DMS114 treated with DMSO at 0.1 percent for 48 hours (cell line): ENCODE measurements around the gene KCNMA1.
"Not testable (repeated sequence)": the region's sequence is repeated elsewhere in the genome, so short reads cannot be mapped to it uniquely, and the experiment has no call there.

Source experiments
- DNase-seq: peaks from one replicate; lab custom pipeline; 2025; ENCODE audit not compliant: unreplicated experiment; lab: John Stamatoyannopoulos, UW

The KCNMA1 gene

DNA sequence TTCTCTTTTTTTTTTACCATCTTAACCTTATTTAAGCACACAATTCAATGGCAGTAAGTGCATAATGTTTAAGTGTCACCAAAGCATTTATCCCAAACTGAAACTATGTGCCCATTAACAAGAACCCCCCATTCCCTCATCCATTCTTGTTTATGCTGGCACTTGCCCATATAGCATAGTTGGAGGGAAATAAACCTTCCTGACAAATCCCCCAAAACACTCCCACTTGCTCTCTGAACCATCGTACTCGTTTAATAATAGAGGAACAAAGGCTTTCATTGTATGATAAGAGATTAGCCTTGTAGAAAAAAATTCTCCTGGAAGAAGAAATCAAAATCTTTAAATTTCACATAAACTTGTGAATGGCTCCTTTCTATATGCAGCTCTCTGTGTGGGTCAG lies 26.4 kb upstream of the KCNMA1 start:
- DNase-seq: no peak

DNA sequence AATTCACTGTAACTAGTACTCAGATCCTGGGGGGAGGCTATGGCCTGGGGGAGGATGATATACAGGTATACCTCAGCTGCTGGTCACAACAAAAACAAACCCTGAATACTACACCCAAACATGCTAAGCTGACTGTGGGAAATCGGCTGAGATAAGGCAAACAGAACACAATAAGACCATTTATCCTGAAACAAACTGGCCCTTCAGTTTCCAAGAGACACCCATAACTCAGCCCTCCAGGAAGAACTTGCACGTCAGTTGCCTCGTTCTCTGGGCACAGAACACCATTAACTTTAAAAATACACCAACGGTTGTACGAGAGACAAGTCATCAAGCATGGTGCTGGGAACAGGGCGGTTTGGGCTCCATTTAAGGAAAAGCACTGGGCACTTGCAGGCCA lies 24.1 kb upstream of the KCNMA1 start:
- no peak for DNase-seq

DNA sequence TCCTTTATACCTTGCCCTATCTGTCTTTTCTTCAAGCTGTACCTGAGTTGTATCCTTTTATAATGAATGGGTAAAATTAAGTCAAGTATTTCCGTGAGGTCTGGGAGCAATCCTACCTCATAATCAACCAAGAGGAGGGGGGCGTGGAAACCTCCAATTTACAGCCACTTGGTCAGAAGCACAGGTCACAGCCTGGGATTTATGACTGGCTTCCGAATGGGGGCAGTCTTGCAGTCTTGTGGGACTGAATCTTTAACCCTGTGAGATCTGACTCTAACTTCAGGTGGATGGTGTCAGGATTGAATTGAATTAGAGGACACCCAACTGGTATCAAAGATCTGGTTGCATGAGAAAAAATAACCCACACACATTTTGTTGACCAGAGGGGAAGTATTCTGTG lies 23.5 kb upstream of the KCNMA1 start:
- no peak for DNase-seq

DNA sequence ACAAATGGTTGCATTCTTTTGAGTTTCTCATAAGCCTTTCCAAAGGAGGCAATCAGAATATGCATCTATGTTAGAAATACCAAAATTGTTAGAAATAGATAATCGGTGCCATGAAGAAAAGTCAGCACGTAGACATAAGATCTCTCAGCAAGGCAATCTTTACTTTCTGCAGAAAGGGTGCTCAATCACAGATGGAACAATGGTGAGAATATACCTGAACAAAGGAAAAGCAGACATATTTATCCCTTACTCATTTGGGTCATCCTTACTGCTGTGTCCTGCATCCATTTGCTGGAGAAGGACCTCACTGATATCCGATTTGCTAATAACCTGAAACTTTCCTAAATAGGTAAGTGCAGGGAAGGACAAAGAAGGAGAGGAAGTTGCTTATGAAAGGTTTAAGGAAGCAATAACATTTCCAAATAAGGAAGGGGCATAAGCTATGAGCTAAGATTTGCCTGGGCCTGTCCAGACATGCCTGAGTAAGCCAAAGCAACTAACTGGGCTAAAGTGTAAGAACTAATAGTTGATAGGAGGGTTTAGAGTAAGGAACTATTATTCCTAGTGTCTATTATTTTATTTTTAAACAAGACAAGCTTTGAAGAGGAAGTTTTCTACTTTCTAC lies 21.6 kb upstream of the KCNMA1 start:
- DNase-seq: not testable (repeated sequence)

DNA sequence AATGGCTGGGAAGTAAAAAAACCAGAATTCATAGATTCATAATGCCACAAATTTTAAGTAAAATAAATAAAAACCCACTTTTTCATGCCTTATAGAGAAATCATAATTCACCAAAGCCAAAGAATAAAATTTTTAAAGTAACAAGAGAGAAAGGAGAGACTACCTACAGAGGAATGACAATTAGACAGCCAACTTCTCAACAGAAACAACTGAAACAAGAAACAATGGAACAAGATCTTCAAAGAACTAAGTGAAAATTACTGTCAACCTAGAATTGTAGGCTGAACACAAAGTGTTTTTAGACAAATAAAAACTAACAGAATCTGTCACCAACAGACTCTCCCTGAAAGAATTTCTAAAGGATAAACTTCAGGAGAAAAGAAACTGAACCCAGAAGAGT lies 15.6 kb upstream of the KCNMA1 start:
- no peak for DNase-seq

DNA sequence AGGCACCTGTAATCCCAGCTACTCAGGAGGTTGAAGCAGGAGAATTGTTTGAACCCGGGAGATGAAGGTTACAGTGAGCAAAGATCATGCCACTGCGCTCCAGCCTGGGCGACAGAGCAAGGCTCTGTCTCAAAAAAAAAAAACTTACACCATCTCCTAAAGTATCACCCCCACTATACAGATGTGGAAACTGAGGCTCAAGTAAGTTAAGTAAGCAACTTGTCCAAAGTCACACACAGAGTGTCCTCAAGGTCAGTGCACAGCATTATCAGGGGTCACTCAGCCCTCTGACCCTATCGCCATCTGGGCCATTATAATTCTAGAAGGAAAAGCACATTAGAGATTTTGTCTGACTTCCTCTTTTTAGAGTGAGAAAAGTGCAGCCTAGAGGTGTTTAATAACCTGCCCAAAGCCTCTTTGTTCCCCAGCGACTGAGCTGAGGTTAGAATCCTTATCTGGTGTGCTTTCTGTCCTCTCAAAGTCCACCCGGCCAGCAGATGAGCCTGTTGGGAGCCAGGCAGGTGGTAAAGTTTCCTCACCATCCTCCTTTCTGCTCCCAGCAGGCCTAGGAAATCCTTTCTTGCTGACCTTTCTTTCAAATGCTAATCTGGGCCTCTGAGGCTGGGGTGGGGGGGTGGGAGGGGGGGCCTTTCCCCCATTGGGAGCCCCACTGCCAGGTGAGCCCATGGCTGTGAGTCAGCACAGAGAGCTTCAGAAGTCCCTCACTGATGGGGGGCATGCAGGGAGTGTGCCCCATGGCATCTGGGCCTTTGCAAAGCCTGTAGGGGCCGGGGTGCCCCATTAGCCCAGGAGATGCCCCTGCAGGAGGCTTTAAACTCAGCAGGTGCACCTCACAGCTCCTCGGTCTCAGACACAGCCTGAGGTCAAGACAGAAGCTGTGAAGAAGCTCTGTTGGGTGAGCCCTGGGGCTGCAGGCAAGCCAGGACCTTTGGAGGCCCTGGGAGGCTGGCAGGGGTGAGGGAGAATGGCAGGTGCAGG lies 12.0 kb upstream of the KCNMA1 start:
- no peak for DNase-seq

DNA sequence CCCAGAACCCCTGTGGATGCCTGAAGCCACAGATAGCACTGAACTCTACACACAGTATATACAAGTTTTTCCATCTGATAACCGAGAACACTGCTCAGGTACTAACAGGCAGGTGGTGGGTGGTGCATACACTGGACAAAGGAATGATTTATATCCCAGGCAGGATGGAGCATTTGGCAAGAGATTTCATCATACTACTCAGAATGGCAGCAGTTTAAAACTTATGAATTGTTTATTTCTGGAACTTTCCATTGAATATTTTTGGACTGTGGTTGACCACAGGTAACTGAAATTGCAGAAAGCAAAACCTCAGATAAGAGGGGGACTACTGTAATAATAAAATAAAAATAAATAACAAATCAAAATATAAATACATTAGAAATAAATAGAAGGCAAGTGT lies 10.9 kb upstream of the KCNMA1 start:
- DNase-seq: no peak

DNA sequence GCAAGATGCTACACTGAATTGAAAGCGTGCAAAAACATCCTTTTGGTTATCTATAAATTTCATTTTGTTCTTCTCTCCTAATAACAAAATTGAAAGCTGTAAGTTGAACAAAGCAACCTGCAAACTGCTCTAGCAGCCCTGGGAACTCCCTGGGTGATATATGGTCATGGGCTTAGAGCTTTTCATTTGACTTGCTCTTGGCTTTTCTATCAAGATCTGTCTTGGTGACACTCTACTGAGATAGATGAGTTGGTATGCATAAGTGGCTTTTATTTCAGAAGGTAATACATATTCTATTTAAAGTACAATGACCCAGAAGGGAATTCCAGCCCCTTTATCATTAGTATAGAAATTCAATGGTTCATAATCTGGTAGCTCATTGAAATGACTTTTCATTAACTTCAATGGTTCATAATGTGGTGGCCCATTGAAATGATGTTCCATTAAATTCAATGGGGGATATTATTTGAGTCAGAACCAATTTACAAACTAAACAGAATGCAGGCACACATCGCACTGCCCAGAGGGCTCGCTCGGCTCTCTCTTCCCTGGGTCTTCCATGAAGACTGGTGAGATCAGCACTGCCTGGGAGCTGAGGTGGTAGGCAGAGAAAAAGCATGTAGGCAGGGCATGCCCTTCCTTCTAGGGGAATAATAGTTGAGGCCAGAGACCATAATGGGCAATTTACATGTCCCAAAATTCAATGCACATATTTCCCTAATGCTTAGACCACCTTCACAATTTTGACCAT lies 10.1 kb upstream of the KCNMA1 start:
- DNase-seq: no peak

DNA sequence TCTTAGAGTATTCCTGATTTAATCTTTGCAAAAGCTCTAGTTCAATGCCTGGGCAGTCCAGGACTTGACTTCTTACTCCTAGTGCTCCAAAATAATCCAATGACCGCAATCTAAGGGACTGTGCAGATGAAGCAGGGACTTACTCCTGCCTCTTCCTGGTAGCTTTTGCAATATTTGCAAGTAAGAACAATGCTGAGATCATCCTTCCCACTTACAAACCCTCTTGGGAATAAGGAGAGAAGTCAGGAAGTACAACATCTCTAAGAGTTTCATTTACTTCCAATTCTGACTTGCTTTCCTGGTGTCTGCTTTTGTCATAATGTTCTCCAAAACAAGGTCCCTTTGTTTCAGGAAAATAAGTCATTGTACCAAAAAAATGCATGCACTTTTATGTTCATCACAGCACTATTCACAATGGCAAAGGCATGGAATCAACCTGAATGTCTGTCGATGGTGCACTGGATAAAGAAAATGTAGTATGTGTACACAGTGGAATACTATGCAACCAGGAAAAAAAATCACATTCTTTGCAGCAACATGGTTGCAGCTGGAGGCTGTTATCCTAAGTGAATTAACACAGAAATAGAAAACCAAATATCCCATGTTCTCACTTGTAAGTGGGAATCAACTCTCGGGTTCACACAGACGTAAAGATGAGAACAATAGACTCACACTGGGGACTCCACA lies 7.1 kb upstream of the KCNMA1 start:
- no peak for DNase-seq

DNA sequence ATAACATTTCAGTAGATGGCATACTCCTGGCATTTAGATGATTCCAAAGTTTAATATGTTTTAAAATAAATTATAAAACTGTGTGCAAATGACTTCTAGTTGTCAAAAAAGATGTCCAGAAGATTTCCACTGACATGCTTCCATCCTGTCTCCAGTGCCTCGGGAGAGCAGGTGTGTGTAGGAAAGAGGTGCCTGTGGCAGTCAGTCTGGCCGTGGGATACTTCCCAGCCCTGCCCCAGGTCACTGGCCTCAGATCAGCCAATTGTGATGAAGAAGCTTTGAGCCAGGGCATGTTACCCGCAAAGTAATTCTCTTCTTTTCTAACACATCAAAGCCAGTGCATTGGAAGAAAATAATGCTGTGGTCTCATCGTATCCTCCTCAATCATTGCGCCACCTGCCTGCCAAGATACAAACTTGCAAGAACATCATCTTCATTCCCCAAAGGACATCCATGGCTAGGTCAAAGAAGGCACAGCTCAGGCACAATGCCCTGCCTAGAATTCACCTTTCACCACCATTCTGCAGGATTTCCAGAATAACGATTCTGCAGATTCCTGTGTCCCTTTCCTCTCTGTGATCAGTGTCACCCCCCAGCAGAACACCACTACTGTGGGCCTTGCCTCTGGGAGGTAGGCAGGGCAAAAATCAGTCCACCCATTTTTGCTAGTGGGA lies 6.3 kb upstream of the KCNMA1 start:
- peak; percentile 71 for DNase-seq

DNA sequence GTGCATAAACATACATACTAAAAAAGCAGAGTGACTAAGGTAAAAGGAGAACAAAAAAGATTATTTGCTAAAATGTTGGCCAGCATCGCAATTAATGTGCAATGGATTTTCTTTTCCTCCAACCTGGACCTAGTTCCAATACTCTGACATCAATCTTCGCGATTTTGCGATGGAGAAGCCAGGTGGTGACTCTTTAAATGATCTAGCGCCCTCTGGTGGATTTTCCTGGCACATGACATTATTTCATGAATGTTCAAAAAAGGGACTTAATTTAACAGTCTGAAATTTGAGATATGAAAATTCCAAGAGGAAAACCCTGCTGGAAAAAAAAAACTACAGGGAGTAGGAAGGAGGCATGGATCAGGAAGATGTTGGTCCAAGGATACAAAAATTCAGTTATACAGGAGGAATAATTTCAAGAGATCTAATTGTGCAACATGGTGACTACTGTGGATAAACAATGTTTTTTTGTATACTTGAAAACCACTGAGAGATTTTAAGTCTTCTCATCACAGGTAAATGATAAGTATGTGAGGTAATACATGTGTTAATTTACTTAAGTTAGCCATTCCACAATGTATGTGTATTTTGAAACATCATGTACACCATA lies 4.3 kb upstream of the KCNMA1 start:
- peak; percentile 77 for DNase-seq

DNA sequence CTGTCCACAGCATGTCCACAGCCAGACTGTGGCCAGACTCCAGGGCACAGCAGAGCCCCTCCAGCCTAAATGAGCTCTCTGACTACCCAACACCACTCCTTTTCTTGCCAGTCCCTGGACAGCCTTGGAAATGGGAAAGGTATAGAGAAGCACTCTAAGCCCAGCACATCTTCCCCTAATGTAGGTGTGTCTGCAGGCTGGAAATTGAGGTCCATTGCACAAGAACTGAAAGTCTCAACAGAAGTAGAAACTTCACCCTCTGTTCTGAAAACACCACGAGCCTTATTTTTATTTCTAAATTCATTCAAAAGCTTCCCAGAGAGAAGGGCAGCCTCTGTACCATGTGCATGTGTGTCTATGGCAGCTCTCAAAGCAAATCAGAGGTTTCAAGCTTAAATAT lies 3.7 kb upstream of the KCNMA1 start:
- DNase-seq: no peak

DNA sequence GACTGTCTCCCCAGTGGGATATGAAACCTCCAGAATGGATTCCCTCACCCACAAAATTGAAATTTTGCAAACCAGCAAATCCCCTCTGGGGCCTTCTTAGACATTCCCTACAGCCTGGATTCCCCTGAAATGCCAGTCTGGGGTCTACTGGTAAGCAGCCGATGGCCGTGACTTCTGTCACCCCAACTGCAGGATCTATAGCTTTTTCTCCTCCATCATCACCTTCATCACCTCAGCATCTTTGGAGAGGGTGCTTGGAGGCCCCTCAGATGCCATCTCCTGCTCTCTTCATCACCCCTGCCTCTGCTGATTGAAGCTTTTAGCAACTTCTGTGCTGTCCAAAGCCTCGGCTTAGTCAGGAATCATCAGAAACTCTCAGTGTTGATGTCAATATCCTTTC lies 2.6 kb upstream of the KCNMA1 start:
- no peak for DNase-seq

DNA sequence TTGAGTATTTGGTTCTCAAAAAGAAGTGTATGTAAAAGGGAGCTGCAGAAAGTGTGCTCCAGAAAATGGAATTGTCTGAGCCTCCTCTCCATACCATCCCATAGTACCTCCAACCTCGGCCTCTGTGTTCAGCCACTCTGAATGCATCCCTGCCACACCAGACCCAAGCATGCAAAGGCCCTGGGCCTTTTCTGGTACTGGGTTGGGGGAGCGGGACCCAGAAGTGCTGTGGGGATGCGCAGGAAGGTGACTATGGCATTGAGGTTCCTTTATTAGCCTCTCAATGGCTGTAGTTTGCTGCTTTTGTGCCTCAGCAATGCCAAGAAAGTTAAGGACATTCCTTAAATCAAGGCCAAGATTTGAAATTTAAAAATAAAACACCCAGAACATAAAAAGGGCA lies 2.1 kb upstream of the KCNMA1 start:
- DNase-seq: no peak

DNA sequence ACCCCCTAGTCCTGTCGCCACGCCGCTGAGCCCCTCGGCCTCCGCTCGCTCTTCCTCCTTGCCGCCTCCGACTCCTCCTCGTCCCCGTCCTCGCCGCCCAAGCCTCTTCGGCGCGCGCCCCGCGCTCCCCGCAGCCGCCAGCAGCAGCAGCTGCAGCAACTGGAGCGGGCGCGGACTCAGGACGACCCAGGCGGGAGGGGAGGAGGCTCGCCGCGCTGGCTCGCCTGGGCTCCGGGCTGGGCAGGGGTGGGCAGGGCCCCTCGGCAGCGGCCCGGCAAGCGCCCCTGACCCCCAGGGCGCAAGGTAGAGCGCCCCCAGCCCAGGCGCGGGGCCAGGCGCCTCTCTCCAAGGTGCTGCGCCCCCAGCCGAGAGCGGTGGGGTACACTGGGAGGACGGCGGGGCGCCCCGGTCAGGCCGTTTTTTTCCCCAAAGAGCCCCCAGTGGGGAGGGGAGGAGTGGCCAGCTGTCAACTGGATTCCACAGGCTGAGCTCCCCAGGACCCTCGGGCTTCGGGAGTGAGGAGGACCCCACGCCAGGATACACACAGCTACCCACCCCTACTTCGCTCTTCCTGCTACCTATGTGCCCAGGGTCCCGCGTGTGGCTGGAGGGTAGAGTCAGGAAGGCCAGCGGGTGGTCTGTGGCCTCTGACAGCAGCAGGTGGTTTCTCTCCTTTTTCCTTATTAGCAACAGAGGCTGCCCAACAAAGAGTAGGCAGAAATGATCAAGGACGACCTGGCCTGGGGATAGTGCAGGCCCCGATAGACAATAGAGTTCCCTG lies 903 bp upstream of the KCNMA1 start:
- DNase-seq: no peak

DNA sequence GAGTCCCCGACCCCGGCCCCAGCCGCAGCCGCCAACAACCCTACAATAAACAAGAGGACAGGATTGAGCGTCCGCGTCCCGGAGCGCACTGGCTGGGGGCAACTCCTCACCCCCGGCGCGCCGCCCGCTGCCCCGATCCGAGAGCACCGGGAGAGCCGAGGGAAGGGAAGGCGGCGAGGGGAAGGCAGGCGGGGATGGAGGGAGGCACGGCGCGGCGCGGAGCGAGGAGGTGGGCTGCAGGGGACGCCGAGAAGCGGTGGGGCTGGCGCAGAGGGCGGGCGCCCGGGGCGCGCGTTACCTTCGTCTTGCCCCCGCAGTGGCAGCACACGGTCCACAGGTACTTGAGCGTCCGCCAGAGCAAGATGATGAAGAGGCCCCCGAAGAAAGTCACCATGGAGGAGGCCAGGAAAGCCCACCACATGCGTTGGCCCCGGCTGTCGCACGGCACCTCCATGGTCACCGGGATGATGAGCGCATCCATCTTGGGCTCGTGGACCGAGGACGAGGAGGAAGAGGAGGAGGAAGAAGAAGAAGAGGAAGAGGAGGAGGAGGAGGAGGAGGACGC lies 559 bp downstream of the KCNMA1 start:
- no peak for DNase-seq

DNA sequence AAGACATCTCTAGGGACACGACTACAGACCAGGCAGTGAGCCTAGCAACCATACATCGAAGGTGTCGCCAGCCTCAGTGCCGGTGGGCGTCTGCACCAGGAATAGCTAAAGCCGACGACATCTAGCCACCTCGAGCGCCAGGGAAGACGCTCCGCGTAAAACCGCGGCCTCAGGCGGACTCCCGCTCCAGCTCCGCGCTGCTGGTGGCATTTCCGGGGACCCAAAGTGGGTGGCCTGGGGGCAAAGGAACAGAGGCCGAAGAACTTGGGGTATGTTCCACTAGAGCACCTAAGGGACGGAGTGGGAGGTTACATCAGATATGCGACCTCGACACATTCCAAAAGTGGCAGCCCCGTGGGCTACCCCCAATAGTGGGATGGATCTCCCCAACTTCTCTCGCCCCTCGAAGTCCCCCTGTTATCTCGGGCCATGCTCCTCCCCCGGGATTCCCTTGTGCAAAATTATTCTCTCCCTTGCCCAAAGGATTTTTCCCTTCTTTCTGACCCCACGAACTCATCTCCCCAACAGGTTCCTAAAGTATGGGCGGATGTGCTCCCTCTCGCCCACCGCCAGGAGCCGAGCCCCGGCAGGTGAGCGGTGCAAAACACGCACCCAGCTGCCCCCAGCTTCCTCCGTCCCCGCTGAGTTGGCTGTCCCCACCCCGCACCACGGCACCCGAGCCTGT lies 1.2 kb downstream of the KCNMA1 start:
- no peak for DNase-seq

DNA sequence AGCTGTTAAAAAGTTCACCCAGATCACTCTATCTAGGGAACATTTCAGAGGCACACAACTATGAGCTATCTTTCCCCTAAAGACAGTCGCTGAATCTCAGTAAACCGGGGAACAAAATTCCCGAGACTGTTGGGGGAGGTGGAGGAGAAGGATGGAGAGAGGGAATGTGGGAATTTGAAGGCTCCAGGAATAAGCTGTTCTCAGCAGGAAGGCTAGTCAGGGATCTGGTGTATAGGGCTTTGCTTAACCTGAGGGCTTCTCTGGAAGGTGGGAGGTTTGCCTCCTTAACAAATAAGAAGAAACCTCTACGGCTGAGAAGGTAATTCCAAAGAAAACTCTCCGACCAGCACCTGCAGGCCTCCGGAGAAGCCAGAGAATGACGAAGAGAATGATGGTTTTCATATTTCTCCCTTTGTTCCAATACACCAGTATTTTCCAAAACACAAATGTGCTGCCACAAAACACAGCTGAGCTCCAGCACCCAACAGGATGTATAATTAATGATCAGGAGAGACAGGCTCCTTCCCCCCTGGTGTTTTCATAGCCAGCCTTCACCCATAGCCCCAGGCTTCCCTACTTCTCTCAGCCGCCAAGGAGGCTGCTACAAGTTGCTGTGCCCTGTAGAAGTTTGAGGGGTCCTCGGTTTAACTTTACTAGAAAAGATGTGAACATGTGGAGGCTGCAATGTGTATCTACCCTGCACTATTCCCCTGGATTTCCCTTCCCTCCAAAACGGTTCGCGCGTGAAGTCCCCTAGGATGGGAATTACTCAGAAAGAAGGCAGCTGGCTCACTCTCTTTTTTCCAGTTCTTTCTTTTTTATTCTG lies 2.0 kb downstream of the KCNMA1 start:
- no peak for DNase-seq
